ENCODE data around the gene DOK6.

DOK6 gene

GRCh38 chr18:69752737-69753380, 352.2 kb downstream of the DOK6 start:
- no peak for TF ChIP-seq CTCF (IDR thresholded peaks at IDR 0.05; ENCODE audit: borderline replicate concordance, control extremely low read depth, extremely low read depth, insufficient read depth, missing control alignments)
- in situ Hi-C loops (cut with MboI; ENCODE audit: low sequenced_read_pairs, unreplicated experiment): no loop called here
- DNase-seq (ENCODE audit: low spot score): no peak

GRCh38 chr18:69754108-69754507, 353.4 kb downstream of the DOK6 start:
- no peak for TF ChIP-seq CTCF (IDR thresholded peaks at IDR 0.05; ENCODE audit: borderline replicate concordance, control extremely low read depth, extremely low read depth, insufficient read depth, missing control alignments)
- DNase-seq (ENCODE audit: low spot score): no peak
- in situ Hi-C loops (cut with MboI; ENCODE audit: low sequenced_read_pairs, unreplicated experiment): no loop called here

- no peak for DNase-seq (ENCODE audit: low spot score)
These were observed 354.4 kb downstream of the DOK6 start for GRCh38 chr18:69755041-69755440.

GRCh38 chr18:69755856-69756496, 355.3 kb downstream of the DOK6 start:
- in situ Hi-C loops (cut with MboI; ENCODE audit: low sequenced_read_pairs, unreplicated experiment): no loop called here
- TF ChIP-seq CTCF (IDR thresholded peaks at IDR 0.05; ENCODE audit: borderline replicate concordance, control extremely low read depth, extremely low read depth, insufficient read depth, missing control alignments): no peak
- DNase-seq (ENCODE audit: low spot score): no peak

More at GRCh38 chr18:69755041-69755440, 354.4 kb downstream of the DOK6 start:
- in situ Hi-C loops (cut with MboI; ENCODE audit: low sequenced_read_pairs, unreplicated experiment): no loop called here
- TF ChIP-seq CTCF (IDR thresholded peaks at IDR 0.05; ENCODE audit: borderline replicate concordance, control extremely low read depth, extremely low read depth, insufficient read depth, missing control alignments): no peak

GRCh38 chr18:69757733-69758132, 357.0 kb downstream of the DOK6 start:
- DNase-seq (ENCODE audit: low spot score): no peak
- TF ChIP-seq CTCF (IDR thresholded peaks at IDR 0.05; ENCODE audit: borderline replicate concordance, control extremely low read depth, extremely low read depth, insufficient read depth, missing control alignments): no peak
- in situ Hi-C loops (cut with MboI; ENCODE audit: low sequenced_read_pairs, unreplicated experiment): no loop called here

- no peak for DNase-seq (ENCODE audit: low spot score)
- in situ Hi-C loops (cut with MboI; ENCODE audit: low sequenced_read_pairs, unreplicated experiment): no loop called here
- no peak for TF ChIP-seq CTCF (IDR thresholded peaks at IDR 0.05; ENCODE audit: borderline replicate concordance, control extremely low read depth, extremely low read depth, insufficient read depth, missing control alignments)
These were observed 357.8 kb downstream of the DOK6 start for GRCh38 chr18:69758458-69758857.

Data from GM13976 (cell line).